NAMALWA (cell line): ENCODE measurements around the gene MS4A15.
"Not testable (repeated sequence)": the region's sequence is repeated elsewhere in the genome, so short reads cannot be mapped to it uniquely, and the experiment has no call there.

Experiments used
- DNase-seq: peaks from one replicate; pipeline ENCODE4 v3.0.0-alpha.2; 2015; ENCODE audit warnings: low spot score

Gene MS4A15

DNA sequence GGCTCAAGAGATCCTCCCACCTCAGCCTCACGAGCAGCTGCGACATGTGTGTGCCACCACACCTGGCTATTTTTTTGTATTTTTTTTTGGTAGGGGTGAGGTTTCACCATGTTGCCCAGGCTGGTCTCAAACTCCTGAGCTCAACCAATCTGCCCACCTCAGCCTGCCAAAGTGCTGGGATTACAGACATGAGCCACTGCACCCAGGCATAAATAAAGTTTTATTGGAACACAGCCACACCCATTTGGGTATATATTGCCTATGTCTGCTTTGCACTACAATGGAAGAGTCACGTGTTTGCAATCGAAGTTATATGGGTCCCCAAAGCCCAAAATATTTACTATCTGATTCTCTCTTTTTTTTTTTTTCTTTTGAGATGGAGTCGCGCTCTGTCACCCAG is 1.8 kb upstream of the MS4A15 start:
- no peak for DNase-seq

GRCh38 chr11:60757231-60757800 is 649 bp downstream of the MS4A15 start:
- no peak for DNase-seq

DNA sequence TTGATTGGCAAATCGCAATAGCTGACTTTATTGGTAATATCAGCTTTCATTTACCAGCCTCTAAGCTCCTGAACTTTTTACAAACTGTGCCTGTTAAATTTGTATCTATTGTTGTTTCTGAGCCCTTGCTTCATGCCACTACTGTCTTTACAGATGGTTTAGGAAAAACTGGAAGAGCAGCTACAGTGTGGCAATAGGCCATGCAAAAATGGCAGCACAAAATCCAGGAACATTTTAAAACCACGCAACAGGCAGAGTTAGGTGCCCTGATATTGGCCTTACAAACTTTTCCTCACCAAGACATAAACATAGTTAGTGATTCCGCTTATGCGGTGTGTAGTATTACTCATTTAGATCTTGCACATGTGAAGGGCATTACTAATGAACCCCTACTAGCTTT is 2.0 kb downstream of the MS4A15 start:
- DNase-seq: not testable (repeated sequence)

DNA sequence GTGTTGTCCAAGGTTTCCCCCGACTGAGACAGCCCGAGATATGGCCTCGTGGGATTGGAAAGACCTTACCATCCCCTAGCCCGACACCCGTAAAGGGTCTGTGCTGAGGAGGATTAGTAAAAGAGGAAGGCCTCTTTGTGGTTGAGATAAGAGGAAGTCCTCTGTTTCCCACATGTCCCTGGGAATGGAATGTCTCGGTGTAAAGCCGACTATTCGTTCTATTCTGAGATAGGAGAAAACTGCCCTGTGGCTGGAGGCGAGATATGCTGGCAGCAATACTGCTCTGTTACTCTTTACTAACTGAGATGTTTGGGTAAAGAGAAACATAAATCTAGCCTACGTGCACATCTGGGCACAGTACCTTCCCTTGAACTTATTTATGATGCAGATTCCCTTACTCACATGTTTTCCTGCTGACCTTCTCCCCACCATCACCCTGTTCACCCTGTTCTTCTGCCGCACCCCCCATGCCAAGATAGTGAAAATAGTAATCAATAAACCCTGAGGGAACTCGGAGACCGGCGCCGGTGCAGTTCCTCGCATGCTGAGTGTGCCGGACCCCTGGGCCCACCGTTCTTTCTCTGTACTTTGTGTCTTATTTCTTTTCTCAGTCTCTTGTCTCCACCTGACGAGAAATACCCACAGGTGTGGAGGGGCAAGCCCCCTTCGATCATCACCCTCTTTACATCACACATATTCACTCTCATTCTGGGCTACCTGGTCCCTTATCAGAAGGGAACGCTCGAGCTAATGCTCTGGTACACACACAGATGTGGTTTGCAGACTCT is 3.0 kb downstream of the MS4A15 start:
- not testable (repeated sequence) for DNase-seq

DNA sequence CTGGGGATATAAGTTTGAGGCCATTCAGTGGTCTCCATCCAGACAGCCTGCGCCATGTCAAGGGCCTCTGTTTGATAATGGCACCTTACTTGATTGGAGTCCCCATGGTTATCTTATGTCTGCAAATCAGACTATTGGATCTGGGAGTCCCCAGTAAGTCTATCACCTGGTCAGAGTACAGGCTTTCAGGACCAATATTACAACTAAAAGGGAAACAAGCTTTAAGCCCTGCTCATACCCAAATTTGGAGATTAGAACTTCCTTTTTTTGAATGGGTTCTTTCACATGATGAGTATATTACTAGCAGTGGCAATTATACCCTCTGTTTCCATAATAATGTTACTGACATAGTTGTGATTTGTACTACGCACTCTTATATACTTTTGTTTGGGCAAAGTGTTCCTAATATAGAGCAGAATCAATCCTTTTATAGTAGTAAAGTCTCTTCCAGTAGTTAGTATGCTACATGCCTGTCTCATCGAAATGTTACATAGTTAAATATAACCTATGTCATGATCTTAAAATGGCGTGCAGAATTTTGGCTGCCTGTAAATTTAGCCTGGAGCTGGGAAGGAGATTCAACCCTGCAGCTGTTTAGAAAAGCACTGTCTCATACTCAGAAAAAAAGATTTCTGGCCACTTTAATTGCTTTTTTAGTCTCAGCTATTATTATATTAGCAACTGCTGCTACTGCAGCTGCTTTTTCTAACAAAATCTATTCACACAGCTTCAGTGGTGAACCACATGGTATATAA is 4.9 kb downstream of the MS4A15 start:
- no peak for DNase-seq

DNA sequence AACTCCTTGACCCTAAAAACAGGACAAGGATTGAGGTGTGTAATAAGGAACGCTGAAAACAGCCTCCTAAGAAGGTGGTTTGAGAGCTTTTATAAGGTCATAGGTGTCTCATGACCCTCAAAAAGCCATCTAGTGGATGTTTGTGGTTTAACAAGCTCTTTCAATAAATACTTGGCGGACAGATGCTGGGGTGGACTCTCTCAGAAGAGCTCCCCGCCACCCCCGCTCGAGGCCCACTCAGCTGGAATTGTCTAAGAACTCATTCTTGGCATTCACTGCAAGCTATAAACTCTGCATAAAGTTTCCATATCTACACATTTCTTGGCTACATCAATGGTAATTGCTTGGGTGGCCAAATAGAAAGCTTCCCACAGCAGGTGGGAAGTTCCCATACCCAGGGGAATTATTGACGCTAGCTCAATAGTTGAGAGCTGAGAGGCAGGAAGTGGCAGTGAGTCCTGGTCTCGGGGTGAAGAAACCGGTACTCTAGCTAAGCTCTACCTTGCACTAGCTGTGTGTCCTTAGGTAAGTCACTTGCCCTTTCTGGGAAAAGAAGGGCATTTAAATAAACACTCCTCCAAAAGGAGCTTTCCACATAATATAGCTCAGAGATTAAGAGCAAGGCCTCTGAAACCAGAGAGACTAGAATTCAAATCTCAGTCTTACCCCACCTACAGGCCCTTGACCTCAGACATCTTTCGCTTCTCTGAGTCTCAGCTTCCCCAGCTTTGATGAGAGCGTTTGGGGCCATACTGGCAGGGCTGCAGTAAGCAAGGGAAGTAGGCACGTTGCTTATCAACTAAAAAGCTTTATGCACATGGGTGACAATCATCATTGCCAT is 6.4 kb downstream of the MS4A15 start:
- DNase-seq: peak; percentile 75

GRCh38 chr11:60763692-60764369 is 7.2 kb downstream of the MS4A15 start:
- DNase-seq: no peak

DNA sequence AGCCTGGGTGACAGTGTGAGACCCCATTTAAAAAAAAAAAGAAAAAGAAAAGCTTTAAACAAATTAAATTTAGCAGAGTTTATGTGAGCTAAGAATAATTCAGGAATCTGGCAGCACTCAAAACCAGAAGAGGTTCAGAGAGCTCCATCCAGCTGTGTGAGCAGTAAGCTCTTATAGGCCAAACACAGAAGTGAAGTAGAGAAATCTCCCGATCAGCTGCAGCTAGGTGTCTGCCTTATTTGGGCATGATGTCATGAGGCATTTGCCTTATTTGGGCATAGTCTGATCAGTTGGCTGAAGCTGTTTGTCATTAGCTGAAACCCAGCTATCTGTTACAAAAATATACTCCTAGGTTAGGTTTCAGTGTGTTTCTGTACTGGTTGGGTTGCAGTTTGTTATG is 8.2 kb downstream of the MS4A15 start:
- DNase-seq: peak; percentile 33

DNA sequence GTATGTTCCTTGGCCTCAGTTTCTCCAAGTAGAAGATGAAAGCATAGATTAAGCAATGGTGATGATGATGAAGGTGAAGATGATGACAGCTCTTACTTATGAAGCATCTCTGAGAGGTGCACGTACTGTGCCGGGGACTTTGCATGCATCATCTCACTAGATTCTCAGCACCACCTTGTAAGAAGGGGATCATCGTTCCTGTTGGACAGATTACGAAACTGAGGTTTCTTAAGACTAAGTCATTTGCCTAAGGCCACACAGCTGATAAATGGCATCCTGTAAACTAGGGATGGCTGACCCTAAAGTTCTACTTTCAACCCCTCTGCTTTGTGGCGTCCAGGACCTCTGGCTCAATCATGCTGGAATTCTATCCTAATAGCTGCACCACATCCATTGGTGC is 8.7 kb downstream of the MS4A15 start:
- no peak for DNase-seq

- DNase-seq: no peak
Observed at GRCh38 chr11:60766547-60766946, 9.9 kb downstream of the MS4A15 start.

DNA sequence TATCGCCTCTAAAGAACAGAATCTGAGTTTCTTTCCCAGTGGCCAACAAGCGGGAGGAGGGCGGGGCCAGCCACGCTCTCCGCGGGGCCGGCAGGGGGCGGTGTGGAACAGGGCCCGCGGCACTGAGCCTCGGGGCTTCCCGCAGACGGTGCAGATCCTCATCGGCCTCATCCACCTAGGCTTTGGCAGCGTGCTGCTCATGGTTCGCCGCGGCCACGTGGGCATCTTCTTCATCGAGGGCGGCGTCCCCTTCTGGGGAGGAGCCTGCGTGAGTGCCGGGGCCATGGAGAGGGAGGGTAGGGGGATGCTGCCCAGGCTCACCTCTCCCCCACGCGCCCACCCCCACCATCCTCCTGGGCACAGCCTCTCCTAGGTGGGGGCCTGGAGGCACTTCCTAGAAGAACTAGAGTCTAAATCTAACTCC is 10.7 kb downstream of the MS4A15 start:
- DNase-seq: no peak

DNA sequence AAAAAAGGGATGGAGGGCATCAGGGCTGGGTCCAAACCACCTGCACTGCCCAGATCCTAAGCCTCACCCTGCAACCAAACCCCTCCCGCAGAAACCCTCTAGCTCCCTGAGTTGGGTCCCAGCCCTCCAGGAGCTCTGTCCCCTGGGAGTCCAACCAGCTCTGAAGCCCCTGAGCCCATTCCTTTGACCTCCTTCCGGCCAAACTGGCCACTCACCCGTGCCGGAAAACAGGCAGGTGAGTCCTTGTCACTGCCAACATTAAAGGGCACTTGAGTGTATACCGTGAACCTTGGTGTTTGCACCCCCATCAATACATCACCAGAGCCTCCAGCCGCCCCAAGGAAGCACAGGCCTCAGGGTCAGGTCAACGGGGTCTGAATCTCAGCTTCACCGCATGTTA is 11.5 kb downstream of the MS4A15 start:
- no peak for DNase-seq

DNA sequence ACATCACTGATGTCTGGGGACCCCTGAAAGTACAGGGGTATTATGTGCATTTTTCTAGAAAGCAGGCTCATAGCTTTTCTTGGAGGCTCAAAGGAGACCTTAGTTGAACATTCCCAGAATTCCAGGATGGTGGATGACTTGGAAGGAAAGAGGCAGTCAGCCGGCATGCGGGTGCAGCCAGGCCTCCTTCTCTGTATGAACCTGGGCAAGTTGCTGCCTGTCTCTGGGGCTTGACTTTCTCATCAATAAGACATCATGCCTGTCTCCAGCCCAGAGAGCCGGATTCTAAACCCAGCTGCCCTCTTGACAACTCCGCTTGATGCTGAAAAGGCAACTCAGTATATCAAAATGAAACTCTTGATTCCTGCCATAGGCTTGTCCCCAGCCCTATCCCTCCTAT is 12.6 kb downstream of the MS4A15 start:
- DNase-seq: no peak

- DNase-seq: no peak
Observed at GRCh38 chr11:60769811-60770210, 13.1 kb downstream of the MS4A15 start.

GRCh38 chr11:60771146-60771545 is 14.5 kb downstream of the MS4A15 start:
- DNase-seq: no peak

DNA sequence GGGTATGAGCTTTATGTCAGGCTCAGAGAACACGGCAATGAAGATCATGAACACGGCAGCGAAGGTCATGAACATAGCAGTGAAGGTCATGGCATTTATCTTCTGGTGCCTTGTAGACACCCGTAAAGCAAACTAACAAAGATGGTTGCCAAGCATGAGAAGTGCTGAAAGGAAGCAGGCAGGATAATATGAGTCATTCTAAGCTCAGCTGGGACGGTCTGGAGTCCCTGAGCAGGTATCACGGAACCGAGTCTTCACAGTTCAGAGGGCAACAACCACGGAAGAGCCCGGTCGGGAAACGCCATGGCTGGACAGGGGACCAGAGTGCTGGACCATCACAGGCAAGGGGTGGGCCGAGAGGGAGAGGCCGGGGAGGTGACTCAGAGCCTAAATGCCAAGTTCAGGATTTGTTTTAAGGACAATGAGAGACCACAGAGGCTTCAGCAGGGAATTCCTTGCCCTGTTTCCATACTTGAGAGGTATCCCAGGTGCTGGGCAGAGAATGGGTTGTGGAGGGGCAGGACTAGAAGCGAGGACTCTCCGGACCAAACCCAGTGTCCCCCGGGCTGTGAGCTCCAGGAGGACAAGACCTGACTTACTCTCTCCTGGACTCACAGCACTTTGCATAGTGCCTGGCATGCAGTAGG is 15.3 kb downstream of the MS4A15 start:
- DNase-seq: no peak

DNA sequence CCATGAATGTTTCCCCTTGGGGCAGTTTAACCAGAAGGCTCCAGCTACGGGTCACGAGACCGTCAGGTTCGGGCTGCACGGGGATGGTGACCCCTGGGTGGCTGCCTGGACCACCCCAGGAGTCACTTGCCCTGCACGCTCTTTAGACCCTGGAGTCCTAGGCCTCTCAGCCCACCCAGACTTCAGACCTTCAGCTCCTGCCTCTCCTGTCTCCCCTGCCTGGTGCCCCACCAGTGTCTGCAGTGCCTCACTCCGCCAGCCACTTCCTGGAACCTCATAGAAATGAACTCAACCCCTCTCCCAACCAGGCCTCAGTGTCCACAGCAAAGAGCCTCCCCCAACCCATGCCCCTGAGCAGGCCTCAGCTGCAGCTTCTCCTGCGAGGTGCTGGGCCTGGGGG is 16.0 kb downstream of the MS4A15 start:
- DNase-seq: no peak

DNA sequence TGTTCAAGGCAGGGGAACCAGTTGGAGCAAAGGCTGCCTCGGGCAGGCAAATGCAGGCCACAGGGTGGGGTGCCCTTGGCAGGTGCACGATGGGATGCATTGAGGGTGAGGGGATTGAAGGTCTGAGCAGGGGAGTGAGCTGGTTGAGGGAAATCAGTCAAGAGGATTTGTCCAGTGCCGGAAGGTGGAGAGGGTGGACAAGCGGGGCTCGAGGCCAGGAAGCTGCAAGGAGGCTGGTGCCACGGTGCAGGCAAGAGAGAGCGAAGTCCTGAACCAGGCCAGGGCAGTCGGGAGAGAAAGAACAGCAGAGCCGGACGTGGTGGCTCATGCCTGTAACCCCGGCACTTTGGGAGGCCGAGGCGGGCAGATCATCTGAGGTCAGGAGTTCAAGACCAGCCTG is 18.1 kb downstream of the MS4A15 start:
- no peak for DNase-seq

DNA sequence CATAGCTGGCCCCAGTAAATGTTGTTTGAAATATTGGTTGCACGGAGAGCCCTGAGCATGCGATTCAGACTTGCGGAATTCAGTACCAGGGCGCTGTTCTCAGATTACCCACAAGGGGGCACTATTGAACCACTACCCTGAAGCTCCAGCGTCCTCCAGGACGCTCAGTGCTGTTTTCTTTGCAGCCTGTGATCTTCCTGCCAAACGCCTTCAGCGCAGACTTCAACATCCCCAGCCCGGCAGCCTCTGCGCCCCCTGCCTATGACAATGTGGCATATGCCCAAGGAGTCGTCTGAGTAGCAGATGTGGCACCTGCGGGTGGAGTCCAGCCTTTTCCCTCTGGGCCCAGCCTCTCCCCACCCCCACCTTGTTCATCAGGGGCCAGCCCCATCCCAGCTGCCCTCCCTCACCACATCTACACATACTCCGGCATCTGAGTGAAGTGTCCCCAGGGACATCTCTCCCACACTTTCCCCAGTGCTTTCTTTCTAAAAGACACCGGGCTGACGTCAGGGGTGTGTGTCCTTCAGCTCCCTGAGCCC is 18.8 kb downstream of the MS4A15 start:
- peak; percentile 95 for DNase-seq

DNA sequence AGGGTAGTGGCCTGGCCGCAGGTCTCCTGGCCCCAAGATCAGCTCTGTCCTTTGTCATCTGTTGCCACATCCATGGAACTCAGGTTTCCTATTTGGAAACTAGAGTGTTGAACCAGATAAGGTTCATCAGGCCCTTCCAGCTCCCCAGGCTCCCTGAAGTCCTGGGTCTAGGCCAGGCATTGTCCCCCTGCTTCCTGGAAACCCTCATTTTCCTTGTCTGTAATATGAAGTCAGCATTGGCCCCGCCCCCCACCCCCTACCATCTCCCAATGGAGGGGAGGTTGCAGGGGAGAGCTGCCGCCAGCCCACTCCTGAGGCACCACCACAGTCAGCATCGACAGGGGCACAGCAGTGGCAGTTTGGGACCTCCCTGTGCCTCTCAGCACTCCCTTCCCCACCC is 19.5 kb downstream of the MS4A15 start:
- no peak for DNase-seq

DNA sequence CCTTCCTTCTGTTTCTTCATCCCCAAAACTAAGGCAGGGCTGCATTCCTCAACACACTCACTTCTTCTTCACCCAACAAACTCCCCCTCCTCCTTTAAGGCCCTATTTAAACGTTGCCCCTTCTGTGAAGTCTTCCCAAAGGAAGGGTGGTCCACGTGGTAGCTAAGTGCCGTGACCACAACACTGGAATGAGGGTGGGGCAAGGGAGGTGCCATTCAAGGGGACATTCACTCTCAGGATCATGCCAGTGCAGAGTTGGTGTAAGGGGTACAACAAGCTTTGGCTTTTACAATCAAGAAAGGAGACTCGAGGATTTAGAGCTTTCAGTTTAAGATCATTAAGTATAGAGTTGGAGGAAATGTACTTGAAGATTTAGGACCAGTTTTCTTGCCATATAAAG is 20.4 kb downstream of the MS4A15 start:
- DNase-seq: no peak
